GM18505 (cell line): Measurements from ENCODE around the gene KCNMA1.

ENCODE experiments used
- ATAC-seq: cut with Tn5 transposase; IDR thresholded peaks from one replicate; pipeline ENCODE4 v1.9.1; 2021; ENCODE audit not compliant: unreplicated experiment
- POLR2A ChIP-seq: IDR thresholded peaks from 4 replicates; pipeline ENCODE4 v1.6.1; 2011; ENCODE audit warnings: borderline replicate concordance; ENCODE audit not compliant: insufficient read depth, insufficient read length; ENCODE audit errors: extremely low read depth

KCNMA1 gene

DNA sequence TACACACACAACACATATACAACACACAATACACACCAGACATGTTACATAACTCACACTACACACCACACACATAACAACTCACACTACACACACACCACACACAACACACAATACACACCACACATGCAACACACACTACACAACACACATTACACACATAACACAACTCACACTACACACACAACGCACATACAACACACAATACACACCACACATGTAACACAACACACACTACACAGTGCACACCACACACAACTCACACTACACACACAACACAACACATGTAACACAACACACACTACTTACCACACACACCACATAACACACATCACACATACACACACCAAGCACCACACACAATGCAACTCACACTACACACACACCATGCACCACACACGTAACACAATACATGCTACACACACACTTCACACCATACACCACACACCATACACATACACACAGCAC is 166.5 kb downstream of the KCNMA1 start:
- ATAC-seq: no peak
- TF ChIP-seq POLR2A: no peak

DNA sequence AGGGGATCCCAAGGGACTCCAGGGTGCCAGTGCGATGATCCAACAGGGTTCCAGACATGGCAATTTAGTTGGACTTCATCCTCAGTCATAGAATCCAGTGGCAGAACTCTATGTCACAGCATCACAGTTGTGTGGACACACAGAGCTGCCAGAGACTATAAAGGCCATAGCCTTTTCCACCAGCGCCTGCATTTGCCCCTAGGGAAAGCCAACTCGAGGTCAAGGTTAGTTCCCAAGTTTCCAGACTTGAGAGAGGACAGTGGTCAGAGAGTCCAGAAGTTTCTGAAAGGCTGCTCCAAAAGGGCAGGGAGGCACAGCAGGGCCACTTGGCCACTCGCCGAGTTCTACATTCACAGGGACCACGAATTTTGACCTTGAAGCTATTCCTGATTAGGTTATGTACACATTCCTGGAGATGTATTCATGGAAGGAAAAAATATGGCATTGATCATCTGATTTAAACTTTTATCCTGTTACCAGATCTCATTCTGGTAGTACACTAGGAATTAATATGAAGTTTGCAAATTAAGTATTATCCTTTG is 170.1 kb downstream of the KCNMA1 start:
- TF ChIP-seq POLR2A: no peak
- no peak for ATAC-seq

DNA sequence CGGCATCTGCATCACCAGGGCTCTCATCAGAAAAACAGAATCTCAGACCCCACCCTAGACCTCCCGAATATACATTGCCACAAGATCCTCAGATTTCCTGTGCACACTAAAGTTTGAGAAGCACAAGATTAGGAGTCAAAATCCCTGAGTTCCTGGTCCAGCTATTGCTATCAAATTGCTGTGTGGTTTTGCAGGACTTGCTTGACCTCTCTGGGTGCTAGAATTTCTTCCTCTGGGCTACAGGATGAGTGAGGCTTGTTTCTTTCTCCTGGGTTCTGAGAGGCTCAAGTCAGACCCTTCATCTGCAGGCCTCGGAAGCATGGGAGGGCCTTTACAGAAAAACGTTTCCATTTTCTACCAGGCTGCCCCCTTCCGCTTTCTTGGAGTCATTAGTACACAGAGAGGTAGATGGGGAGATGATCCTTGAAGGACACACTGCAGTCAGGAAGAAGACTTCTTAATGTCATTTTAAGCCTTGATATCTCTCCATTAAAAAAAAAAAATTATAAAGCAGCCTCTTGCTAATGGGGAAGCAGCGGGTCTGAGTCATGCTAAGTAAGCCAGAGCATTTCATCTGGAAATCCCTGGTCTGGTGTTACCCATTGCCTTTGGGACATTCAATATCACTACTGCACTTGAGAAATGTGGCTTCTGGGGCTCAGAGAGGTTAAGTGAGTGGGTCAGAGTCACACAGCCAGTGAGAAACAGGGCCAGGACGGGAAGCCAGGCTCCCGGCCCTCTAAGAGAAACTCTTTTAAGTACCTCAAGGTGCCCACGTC is 173.5 kb downstream of the KCNMA1 start:
- TF ChIP-seq POLR2A: no peak
- no peak for ATAC-seq

DNA sequence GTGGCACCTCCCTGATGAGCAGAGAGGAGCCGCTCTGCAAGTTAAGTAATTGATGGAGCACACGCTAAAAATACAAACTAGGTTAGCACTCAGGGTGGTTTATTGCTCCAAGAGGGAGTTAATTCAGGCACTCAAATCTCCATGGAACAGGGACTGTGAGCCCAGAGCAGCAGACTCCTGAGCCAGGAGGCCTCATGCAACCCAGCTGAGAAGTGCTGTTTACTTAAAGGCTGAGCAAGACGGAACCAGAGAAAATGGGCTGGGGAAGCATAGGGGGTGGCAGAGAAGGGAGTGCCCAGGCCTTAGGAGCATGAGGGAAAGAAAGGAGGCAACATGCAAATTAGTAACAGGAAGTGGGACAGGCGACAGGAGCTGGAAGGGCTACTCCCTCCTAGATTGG is 174.1 kb downstream of the KCNMA1 start:
- ATAC-seq: no peak

DNA sequence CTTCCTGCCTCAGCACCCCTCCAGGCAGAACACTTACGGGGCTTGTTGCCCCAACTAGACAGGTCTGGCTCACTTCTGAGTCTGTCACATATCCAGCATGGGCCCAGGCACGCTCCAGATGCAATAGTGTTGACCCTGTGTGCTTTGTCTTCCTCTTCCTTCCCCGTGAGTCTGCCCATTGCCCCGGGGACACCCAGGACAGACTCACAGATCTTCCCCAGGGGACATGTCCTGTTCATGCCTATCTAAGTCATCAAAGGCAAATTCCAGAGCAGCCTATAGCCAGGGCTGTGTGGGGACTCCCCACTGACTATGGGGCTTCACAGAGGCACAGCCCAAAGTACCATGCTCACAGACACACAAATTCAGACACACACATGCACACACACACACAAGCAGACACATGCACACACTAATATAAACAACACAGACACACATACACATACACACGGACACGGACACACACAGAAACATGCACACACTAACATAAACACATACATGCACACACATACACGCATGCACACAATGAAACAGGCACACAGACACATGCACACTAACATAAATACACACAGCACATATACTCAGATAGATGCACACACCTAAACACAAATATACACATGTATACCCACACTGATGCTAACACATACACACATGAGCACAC is 175.8 kb downstream of the KCNMA1 start:
- no peak for ATAC-seq
- no peak for TF ChIP-seq POLR2A

More for the DNA sequence above, 174.1 kb downstream of the KCNMA1 start:
- no peak for TF ChIP-seq POLR2A

DNA sequence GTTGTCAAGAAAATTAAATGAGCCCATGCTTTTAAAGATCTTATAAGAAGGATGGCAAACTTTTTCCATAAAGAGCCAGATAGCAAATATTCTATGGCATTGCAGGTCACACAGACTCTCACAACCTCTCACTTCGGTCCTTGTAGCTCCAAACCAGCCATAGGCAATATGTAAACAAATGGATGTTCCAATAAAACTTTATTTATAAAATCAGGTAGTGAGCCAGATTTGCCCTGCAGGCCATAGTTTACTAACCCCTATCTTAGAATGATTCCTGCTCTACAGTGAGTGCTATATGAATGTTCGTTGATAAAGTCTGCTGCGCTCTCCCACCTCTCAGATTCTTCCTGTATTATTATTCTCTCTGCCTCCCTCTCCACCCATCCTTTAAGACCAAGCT is 177.7 kb downstream of the KCNMA1 start:
- TF ChIP-seq POLR2A: no peak
- no peak for ATAC-seq

DNA sequence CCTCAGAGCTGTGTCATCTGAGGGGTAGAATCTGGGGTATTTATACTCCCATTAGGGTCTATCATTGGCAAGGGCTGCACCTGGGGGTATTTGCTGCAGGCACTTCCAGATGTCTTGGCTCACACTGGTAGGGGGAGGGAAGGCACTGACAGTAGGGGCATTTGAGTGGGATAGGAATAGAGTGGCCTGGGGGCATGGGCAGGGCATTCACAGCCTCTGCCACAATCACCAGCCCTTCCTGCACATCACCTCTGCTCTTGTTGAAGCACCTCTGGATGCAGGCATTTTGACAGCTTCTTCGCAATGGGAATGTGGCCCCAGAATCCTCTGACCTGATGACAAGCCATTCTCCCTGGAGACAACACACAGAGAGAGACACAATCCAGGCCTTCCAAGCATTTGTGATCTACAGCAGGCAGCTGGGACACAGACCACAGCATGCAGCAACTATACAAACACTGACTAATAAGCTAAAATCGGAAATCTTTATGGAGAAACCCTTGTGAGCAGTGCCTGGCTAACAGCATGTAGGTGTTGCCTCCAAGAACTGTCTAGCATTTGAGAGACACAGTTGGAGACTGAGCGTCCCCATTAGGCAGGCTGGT is 178.5 kb downstream of the KCNMA1 start:
- no peak for TF ChIP-seq POLR2A
- no peak for ATAC-seq

DNA sequence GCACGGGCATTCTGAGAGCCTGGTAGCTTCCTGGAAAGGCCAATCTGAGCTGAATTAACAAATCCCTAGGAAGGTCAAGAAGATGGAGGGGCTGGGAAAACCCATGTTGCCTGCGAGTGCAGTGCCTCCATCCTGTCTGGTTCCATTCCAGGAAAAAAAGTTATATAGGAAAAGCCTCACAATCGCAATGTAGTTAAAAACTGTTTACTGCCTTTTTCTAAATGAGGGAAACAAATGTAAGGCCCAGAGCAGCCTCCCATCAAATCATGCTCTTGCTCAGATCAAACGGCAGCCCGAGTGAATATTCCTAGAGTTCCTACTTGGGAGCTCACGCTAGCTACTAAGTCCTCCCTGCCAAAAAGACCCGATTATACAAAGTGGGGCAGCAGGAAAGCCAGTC is 179.9 kb downstream of the KCNMA1 start:
- TF ChIP-seq POLR2A: no peak
- no peak for ATAC-seq

DNA sequence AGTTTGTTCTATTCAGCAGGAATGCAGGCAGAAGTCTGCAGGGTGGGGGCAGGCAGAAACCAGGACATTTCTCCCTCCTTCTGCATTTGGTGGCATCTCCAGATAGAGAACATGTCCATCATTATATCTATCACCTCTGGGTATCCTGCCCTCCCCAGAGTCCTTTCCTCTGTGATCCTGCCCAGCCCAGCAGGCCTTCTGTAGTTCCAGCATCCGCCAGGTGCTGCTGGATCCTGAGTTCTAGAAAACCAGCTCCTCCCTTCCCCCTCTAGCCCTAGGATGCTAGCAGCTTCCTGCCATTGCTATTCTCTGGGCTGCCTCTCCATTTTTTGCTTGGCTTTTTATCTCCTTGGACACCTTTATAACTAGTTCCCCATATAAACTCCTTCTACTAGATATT is 180.3 kb downstream of the KCNMA1 start:
- no peak for ATAC-seq
- TF ChIP-seq POLR2A: no peak

DNA sequence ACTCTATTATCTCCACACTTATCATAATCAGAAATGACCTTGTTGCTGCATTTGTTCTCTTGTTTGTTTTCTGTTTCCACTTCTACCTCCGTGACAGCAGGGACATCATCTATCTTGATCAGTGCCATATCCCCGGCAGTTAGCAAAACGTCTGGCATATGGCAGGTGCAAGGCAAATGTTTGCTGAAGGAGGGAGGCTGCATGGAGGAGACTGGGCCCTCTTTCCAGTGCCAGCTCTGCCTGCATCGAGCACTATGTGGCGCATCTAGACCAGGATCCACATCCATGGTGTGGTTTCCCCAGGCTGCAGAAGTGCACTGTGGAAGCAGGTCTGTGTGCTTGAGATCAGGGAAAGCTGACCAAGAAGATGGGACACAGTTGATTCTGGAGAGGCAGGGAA is 181.2 kb downstream of the KCNMA1 start:
- ATAC-seq: no peak
- no peak for TF ChIP-seq POLR2A

DNA sequence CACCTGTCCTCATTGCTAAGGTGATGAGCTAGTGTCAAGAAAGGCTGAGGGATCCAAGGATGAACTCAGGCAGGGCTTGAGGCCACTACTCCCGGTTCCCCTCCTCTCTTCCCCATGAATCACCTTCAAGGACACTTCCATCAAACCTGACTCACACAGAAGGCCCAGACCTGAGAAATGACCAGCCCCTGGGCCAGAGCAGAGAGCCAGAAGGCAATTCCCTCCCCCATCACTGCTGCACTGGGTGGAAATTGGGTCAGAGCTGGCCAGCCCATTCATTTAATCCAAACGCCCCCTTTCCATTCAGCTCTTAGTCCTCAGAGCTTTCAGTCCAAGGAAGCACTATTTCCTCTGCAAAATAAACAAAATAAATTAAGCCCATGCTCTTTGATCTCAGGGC is 182.0 kb downstream of the KCNMA1 start:
- no peak for TF ChIP-seq POLR2A
- ATAC-seq: no peak

DNA sequence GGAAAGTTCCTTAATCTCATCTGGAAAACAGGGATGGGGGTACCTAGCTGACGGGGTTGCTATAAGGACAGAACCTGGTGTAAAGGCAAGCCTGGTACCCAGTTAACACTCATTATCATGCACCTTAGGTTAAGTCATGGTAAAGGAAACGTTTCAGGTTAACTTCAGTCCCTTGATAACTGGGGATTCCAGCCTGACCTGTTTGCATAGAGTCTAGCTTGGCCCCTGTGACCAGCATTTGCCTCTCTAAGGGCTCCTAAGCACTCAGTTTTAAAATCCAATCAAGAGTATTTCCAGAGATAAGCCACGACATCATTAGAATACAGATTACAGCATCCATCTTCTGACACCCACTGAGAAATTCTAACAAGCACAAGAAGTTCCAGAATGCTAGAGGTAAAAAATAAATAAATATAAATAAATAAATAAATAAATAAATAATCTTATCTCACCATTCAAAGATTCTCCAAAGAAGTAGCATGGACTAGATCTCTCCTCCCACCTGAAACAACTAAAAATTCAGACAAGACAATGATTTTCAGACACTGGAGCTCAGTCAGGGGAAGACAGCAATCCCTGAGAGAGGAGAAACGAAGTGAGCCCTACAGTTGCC is 184.6 kb downstream of the KCNMA1 start:
- no peak for TF ChIP-seq POLR2A
- ATAC-seq: no peak

DNA sequence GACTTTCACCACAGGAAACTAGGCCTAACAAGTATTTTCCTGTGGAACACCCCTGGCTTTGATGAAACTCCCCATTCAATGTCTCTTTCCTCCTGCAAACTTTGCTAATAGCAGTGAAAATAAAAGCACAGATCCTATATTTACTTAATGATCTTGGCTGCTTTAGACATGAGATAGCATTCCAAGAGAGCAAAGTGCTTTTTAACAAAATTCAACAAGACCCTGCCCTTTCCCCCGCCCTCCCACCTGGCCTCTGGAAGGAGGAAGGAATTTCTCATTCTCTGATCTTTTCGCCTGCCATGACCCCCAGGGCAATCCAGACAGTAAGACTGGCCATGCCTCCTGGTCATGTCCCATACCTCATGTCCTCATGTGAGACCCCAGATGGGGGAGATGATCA is 185.7 kb downstream of the KCNMA1 start:
- no peak for ATAC-seq

DNA sequence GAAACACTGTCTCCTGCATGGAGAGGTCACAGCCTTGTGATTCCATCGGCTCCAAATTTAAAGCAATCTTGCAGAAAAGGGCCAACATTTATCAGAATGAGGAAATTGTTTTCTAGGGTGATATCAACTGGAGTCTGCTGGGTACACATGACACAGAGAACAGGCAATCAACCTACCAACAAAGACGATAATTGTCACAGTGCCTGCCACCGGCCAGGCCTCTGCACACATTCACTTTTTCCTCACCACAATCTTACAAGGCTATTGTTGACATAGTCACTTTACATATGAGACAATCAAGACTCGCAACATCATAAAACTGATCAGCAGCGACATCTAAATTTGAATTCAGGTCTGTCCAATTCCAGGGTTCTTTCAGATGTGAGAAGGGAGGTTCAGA is 189.4 kb downstream of the KCNMA1 start:
- no peak for TF ChIP-seq POLR2A
- no peak for ATAC-seq

More for the DNA sequence above, 185.7 kb downstream of the KCNMA1 start:
- TF ChIP-seq POLR2A: no peak

DNA sequence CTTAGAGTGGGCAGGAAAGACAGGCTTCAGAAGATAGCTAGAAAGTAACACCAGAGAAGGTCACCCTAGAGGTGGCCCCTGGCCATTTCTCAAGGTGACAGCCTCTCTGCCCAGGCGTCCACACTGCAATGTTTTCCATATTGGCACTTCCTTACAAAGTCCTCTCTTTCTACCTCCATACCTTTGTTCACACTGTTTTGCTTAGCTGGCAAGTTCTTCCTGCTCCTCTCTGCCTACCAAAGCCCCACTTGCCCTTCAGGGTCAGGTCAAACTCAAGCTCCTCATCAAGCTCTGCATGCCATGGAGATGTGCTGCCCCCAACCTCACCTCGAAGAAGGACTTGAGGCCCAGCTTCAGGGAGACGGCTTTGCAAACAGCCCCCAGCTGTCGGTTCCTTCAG is 190.9 kb downstream of the KCNMA1 start:
- TF ChIP-seq POLR2A: no peak
- no peak for ATAC-seq
